H9 (cell line): ENCODE measurements around the gene CLCN6. TPM values are rescaled to one million over a fixed set of nuclear protein-coding genes. Genes with fewer than 3 reads are reported as not detected.

Experiments
- DNase-seq: peaks from one replicate; pipeline ENCODE4 v3.0.0-alpha.2; 2017
- H2AFZ ChIP-seq: one replicate; pipeline ENCODE4 v1.6.1; 2013; ENCODE audit warnings: mild to moderate bottlenecking, low read length, control low read depth, moderate library complexity
- H2AK5ac ChIP-seq: 2 replicates; pipeline ENCODE4 v1.6.1; 2013; ENCODE audit warnings: low read length, control low read depth, mixed read lengths; ENCODE audit not compliant: insufficient read length
- H2BK120ac ChIP-seq: one replicate; pipeline ENCODE4 v1.6.1; 2013; ENCODE audit warnings: low read depth, mild to moderate bottlenecking, low read length, control low read depth, inconsistent platforms; ENCODE audit not compliant: poor library complexity, severe bottlenecking
- H2BK12ac ChIP-seq: 2 replicates; pipeline ENCODE4 v1.6.1; 2013; ENCODE audit warnings: low read length, control low read depth, mixed read lengths, low read depth; ENCODE audit not compliant: insufficient read length
- H2BK15ac ChIP-seq: 2 replicates; pipeline ENCODE4 v1.6.1; 2013; ENCODE audit warnings: low read depth, low read length, control low read depth
- H2BK20ac ChIP-seq: one replicate; pipeline ENCODE4 v1.6.1; 2013; ENCODE audit warnings: low read depth, mild to moderate bottlenecking, low read length, control low read depth, inconsistent platforms; ENCODE audit not compliant: poor library complexity, severe bottlenecking
- H2BK5ac ChIP-seq: 2 replicates; pipeline ENCODE4 v1.6.1; 2013; ENCODE audit warnings: low read length, control low read depth, mixed read lengths; ENCODE audit not compliant: insufficient read length
- H3K14ac ChIP-seq: 2 replicates; pipeline ENCODE4 v1.6.1; 2013; ENCODE audit warnings: low read length, control low read depth; ENCODE audit not compliant: insufficient read depth
- H3K18ac ChIP-seq: 2 replicates; pipeline ENCODE4 v1.6.1; 2013; ENCODE audit warnings: low read depth, mild to moderate bottlenecking, mixed read lengths, low read length, control low read depth; ENCODE audit not compliant: insufficient read length
- H3K23ac ChIP-seq: 2 replicates; pipeline ENCODE4 v1.6.1; 2013; ENCODE audit warnings: low read length, control low read depth, mixed read lengths, low read depth; ENCODE audit not compliant: insufficient read length
- H3K23me2 ChIP-seq: 2 replicates; pipeline ENCODE4 v1.6.1; 2013; ENCODE audit warnings: low read depth, mild to moderate bottlenecking, mixed read lengths, low read length, control low read depth; ENCODE audit not compliant: insufficient read length, poor library complexity, severe bottlenecking
- H3K27ac ChIP-seq: 2 replicates; pipeline ENCODE4 v1.5.1; 2013; ENCODE audit warnings: low read length, control low read depth, mixed read lengths, low read depth; ENCODE audit not compliant: insufficient read length
- H3K27me3 ChIP-seq: 2 replicates; pipeline ENCODE4 v1.6.1; 2013; ENCODE audit warnings: low read length, control low read depth, inconsistent platforms; ENCODE audit not compliant: insufficient read depth
- H3K4ac ChIP-seq: 2 replicates; pipeline ENCODE4 v1.6.1; 2013; ENCODE audit warnings: low read depth, mild to moderate bottlenecking, control low read depth, inconsistent platforms, low read length, moderate library complexity
- H3K4me1 ChIP-seq: 2 replicates; pipeline ENCODE4 v1.6.1; 2013; ENCODE audit warnings: low read length, control low read depth, inconsistent platforms; ENCODE audit not compliant: insufficient read depth
- H3K4me2 ChIP-seq: 2 replicates; pipeline ENCODE4 v1.6.1; 2013; ENCODE audit warnings: low read length, control low read depth, mixed read lengths; ENCODE audit not compliant: insufficient read length, insufficient read depth
- H3K56ac ChIP-seq: 2 replicates; pipeline ENCODE4 v1.6.1; 2013; ENCODE audit warnings: low read depth, mild to moderate bottlenecking, mixed read lengths, low read length, control low read depth; ENCODE audit not compliant: insufficient read length
- H3K79me1 ChIP-seq: 2 replicates; pipeline ENCODE4 v1.6.1; 2013; ENCODE audit warnings: low read depth, mild to moderate bottlenecking, moderate library complexity, low read length, control low read depth, inconsistent platforms; ENCODE audit not compliant: insufficient read depth, poor library complexity, severe bottlenecking
- H3K79me2 ChIP-seq: 2 replicates; pipeline ENCODE4 v1.6.1; 2013; ENCODE audit warnings: low read length, control low read depth, inconsistent platforms; ENCODE audit not compliant: insufficient read depth
- H3K9ac ChIP-seq: 2 replicates; pipeline ENCODE4 v1.6.1; 2013; ENCODE audit warnings: low read length, control low read depth, mixed read lengths; ENCODE audit not compliant: insufficient read length; ENCODE audit errors: extremely low read depth
- H3K9me3 ChIP-seq: one replicate; pipeline ENCODE4 v1.6.1; 2013; ENCODE audit warnings: low read depth, low read length, inconsistent platforms; ENCODE audit not compliant: control insufficient read depth
- H3T11ph ChIP-seq: one replicate; pipeline ENCODE4 v1.6.1; 2013; ENCODE audit warnings: mild to moderate bottlenecking, low read length, control low read depth, inconsistent platforms
- H4K20me1 ChIP-seq: one replicate; pipeline ENCODE4 v1.6.1; 2013; ENCODE audit not compliant: control insufficient read depth, insufficient read length, insufficient read depth
- H4K5ac ChIP-seq: 2 replicates; pipeline ENCODE4 v1.6.1; 2013; ENCODE audit warnings: low read depth, mild to moderate bottlenecking, mixed read lengths, low read length, control low read depth; ENCODE audit not compliant: insufficient read length
- H4K8ac ChIP-seq: replicated peaks from 2 replicates; pipeline ENCODE4 v1.6.1; 2013; ENCODE audit warnings: low read length, control low read depth, mixed read lengths, low read depth; ENCODE audit not compliant: insufficient read length
- H4K91ac ChIP-seq: 2 replicates; pipeline ENCODE4 v1.6.1; 2013; ENCODE audit warnings: low read depth, mild to moderate bottlenecking, moderate library complexity, mixed read lengths, low read length, control low read depth; ENCODE audit not compliant: insufficient read length
- H3K27ac Mint-ChIP-seq, 3 experiments: 2 replicates in 2 of 3; 3 replicates in 1 of 3; pipeline ENCODE4 v1.8.0; 2020 to 2021; ENCODE audit warnings: mixed read lengths in 3 of 3, mild to moderate bottlenecking in 1 of 3, moderate library complexity in 1 of 3
- H3K27me3 Mint-ChIP-seq: 2 replicates; pipeline ENCODE4 v1.8.0; 2021; ENCODE audit warnings: low read depth, mild to moderate bottlenecking, moderate library complexity, mixed read lengths
- H3K36me3 Mint-ChIP-seq, 3 experiments: 2 replicates in 2 of 3; 3 replicates in 1 of 3; pipeline ENCODE4 v1.8.0; 2020 to 2021; ENCODE audit warnings: low read depth in 3 of 3, mixed read lengths in 3 of 3; ENCODE audit not compliant: insufficient read depth in 1 of 3
- H3K4me1 Mint-ChIP-seq, 2 experiments: 2 replicates each; pipeline ENCODE4 v1.8.0; 2020; ENCODE audit warnings: mixed read lengths in 2 of 2
- H3K4me3 Mint-ChIP-seq, 2 experiments: 2 replicates in 1 of 2; 3 replicates in 1 of 2; pipeline ENCODE4 v1.8.0; 2020 to 2021; ENCODE audit warnings: mild to moderate bottlenecking in 2 of 2, mixed read lengths in 2 of 2, moderate library complexity in 1 of 2
- H3K9me3 Mint-ChIP-seq, 2 experiments: 2 replicates in 1 of 2; 3 replicates in 1 of 2; pipeline ENCODE4 v1.8.0; 2020; ENCODE audit warnings: mild to moderate bottlenecking in 2 of 2, mixed read lengths in 2 of 2, moderate library complexity in 1 of 2
- CTCF ChIP-seq: fragments of 200-600 bp; sonication (generic); conservative IDR thresholded peaks from 3 replicates; pipeline ENCODE4 v1.8.0; 2021; ENCODE audit warnings: antibody characterized with exemption, mild to moderate bottlenecking
- WGBS: extraction: QIAGEN DNeasy Blood & Tissue Kit; methylation state at CpG from one replicate; pipeline ENCODE4 v1.1.7; 2013; ENCODE audit warnings: missing lambda C conversion rate, low lambda C conversion rate, mixed read lengths; ENCODE audit not compliant: insufficient read length; ENCODE audit errors: extremely low coverage; 5-methylcytosine and 5-hydroxymethylcytosine counted together
- total RNA-seq: library from RNA; stranded (reverse); gene quantifications from 2 replicates; pipeline ENCODE4 v1.2.1, GENCODE V29; 2021

Gene CLCN6
- total RNA-seq, 1 experiment from 2014 or later: 20.5 TPM

- H3K79me2 ChIP-seq: no peaks in the 10 kb centered on the region
Measured at GRCh38 chr1:11872545-11872944, 66.6 kb downstream of the CLCN6 start.

More at GRCh38 chr1:11872545-11872944, 66.6 kb downstream of the CLCN6 start:
- H3K14ac ChIP-seq: no peak overlapping the region
- no peaks in the 10 kb centered on the region for H3K9me3 ChIP-seq
- no peak overlapping the region for H3K4ac ChIP-seq
- no peak overlapping the region for H3K4me2 ChIP-seq
- H3K56ac ChIP-seq: no peak overlapping the region
- no peak overlapping the region for H3K18ac ChIP-seq
- H3K9ac ChIP-seq: no peak overlapping the region
- H3T11ph ChIP-seq: no peak overlapping the region
- no peak overlapping the region for H2AFZ ChIP-seq
- no peaks in the 10 kb centered on the region for H3K23me2 ChIP-seq
- no CpG with 5 or more reads among the region's 7 CpGs for WGBS
- no peak overlapping the region for H4K91ac ChIP-seq
- TF ChIP-seq CTCF: no peak
- no peaks in the 10 kb centered on the region for H4K20me1 ChIP-seq
- H2BK120ac ChIP-seq: no peak overlapping the region
- no peak for DNase-seq
- no peaks in the 10 kb centered on the region for H3K4me1 ChIP-seq
- H3K27me3 Mint-ChIP-seq: no peaks in the 10 kb centered on the region; the same call in 1 of the 2 replicates
- no peaks in the 10 kb centered on the region; a peak in 1 of 7 replicates for H3K36me3 Mint-ChIP-seq
- no peak overlapping the region for H3K27ac ChIP-seq
- H3K4me1 Mint-ChIP-seq: no peaks in the 10 kb centered on the region
- no peak overlapping the region for H2BK15ac ChIP-seq
- H2AK5ac ChIP-seq: no peak overlapping the region
- H3K9me3 Mint-ChIP-seq: no peaks in the 10 kb centered on the region
- no peak overlapping the region for H3K23ac ChIP-seq
- no peak overlapping the region for H4K5ac ChIP-seq
- no peak overlapping the region for H2BK12ac ChIP-seq
- no peak overlapping the region for H3K4me3 Mint-ChIP-seq
- H2BK20ac ChIP-seq: no peak overlapping the region
- H3K27ac Mint-ChIP-seq: no peak overlapping the region
- H3K79me1 ChIP-seq: no peaks in the 10 kb centered on the region
- no peak overlapping the region for H2BK5ac ChIP-seq
- H3K27me3 ChIP-seq: no peaks in the 10 kb centered on the region
- no peak overlapping the region for H4K8ac ChIP-seq
